HCT116 (cell line): ENCODE data around the gene SOX30. TPM values are rescaled to one million over a fixed set of nuclear protein-coding genes. Genes with fewer than 3 reads are reported as not detected.
A peak's percentile ranks its signal among the peaks of the same experiment; 100 is the strongest.

ENCODE experiments used
- ATAC-seq: fragments of 200-7000 bp; cut with Tn5 transposase; 2 replicates; pipeline ENCODE4 v1.9.1; 2020; ENCODE audit warnings: mild to moderate bottlenecking, moderate library complexity
- BruUV-seq: library from RNA; stranded (reverse); fragments of 400-500 nt; replicated peaks from 2 replicates; lab custom pipeline; 2021; lab: Mats Ljungman, UMichigan
- CTCF ChIA-PET: fragments of 300-600 bp; sonication (Branson Sonifier 250); formaldehyde crosslinking; loops from one replicate; lab custom pipeline; 2021; ENCODE audit warnings: antibody characterized with exemption; lab: Charles Lee
- POLR2A ChIA-PET: fragments of 300-600, 350-600 bp; sonication (Branson Sonifier 250); formaldehyde crosslinking; loops from one replicate; lab custom pipeline; 2021; ENCODE audit warnings: antibody characterized with exemption; lab: Charles Lee
- RAD21 ChIA-PET, 2 experiments: fragments of 300-600 bp; sonication (Branson Sonifier 250); formaldehyde crosslinking; loops; one replicate each; lab custom pipeline; 2023; ENCODE audit warnings: low total read pairs in 2 of 2; ENCODE audit not compliant: uncharacterized antibody in 2 of 2, unreplicated experiment in 2 of 2, low non-redundant PET in 1 of 2; lab: Charles Lee
- DNase-seq: peaks from one replicate; pipeline ENCODE4 v3.0.0-alpha.2; 2010; ENCODE audit warnings: low read depth, low spot score
- H2AFZ ChIP-seq: fragments of 200-600 bp; shearing (Covaris generic), sonication (generic); 2 replicates; pipeline ENCODE4 v1.6.1; 2017; ENCODE audit warnings: low read depth, mixed run types, mixed read lengths, antibody characterized with exemption, low read length; ENCODE audit not compliant: poor library complexity, severe bottlenecking
- H3K27ac ChIP-seq: 2 replicates; pipeline ENCODE4 v1.5.1; 2012; ENCODE audit warnings: low read depth, low read length
- H3K27me3 ChIP-seq: fragments of 200-600 bp; sonication (generic); 2 replicates; pipeline ENCODE4 v1.6.1; 2016; ENCODE audit warnings: mixed run types, low read length, mixed read lengths; ENCODE audit not compliant: insufficient read depth
- H3K36me3 ChIP-seq, 2 experiments: fragments of 200-500 bp in 1 of 2; fragments of 200-600 bp in 1 of 2; sonication (Bioruptor generic) in 1 of 2; sonication (generic) in 1 of 2; 2 replicates each; pipeline versions ENCODE4 v1.5.1 to v1.6.1; 2014 to 2016; ENCODE audit warnings: low read length in 2 of 2, inconsistent platforms in 1 of 2, mixed read lengths in 1 of 2, mixed run types in 1 of 2; ENCODE audit not compliant: insufficient read depth in 2 of 2, control insufficient read depth in 1 of 2
- H3K4me1 ChIP-seq, 2 experiments: fragments of 200-600 bp in 1 of 2; sonication (generic) in 1 of 2; 2 replicates each; pipeline versions ENCODE4 v1.5.1 to v1.6.1; 2012 to 2017; ENCODE audit warnings: low read length in 2 of 2, inconsistent platforms in 1 of 2, mild to moderate bottlenecking in 1 of 2, mixed read lengths in 1 of 2, mixed run types in 1 of 2, moderate library complexity in 1 of 2; ENCODE audit not compliant: insufficient read depth in 2 of 2, control insufficient read depth in 1 of 2
- H3K4me2 ChIP-seq: fragments of 200-600 bp; sonication (generic); 2 replicates; pipeline ENCODE4 v1.6.1; 2017; ENCODE audit warnings: mixed run types, low read length, mixed read lengths
- H3K4me3 ChIP-seq, 2 experiments: fragments of 200-600 bp in 1 of 2; sonication (generic) in 1 of 2; replicated peaks in 1 of 2; 2 replicates each; pipeline ENCODE4 v1.5.1; 2011 to 2016; ENCODE audit warnings: low read length in 2 of 2, control low read depth in 1 of 2, low read depth in 1 of 2, mild to moderate bottlenecking in 1 of 2, mixed read lengths in 1 of 2, mixed run types in 1 of 2
- H3K79me2 ChIP-seq: fragments of 200-600 bp; sonication (generic); 2 replicates; pipeline ENCODE4 v1.6.1; 2017; ENCODE audit warnings: mild to moderate bottlenecking, mixed run types, low read length, moderate library complexity, mixed read lengths; ENCODE audit not compliant: insufficient read depth
- H3K9ac ChIP-seq: fragments of 200-600 bp; sonication (generic); 2 replicates; pipeline ENCODE4 v1.6.1; 2016; ENCODE audit warnings: low read length, mixed read lengths
- H3K9me2 ChIP-seq: fragments of 200-600 bp; sonication (generic), shearing (Covaris generic); 2 replicates; pipeline ENCODE4 v1.6.1; 2017; ENCODE audit warnings: mixed run types, mild to moderate bottlenecking, moderate library complexity; ENCODE audit not compliant: insufficient read depth
- H3K9me3 ChIP-seq, 2 experiments: fragments of 200-500 bp in 1 of 2; fragments of 200-600 bp in 1 of 2; sonication (Bioruptor generic) in 1 of 2; sonication (generic) in 1 of 2; 2 replicates each; pipeline ENCODE4 v1.6.1; 2014 to 2017; ENCODE audit warnings: low read length in 2 of 2, mixed read lengths in 2 of 2, inconsistent platforms in 1 of 2, low read depth in 1 of 2, mild to moderate bottlenecking in 1 of 2, mixed run types in 1 of 2, moderate library complexity in 1 of 2; ENCODE audit not compliant: control insufficient read depth in 1 of 2, insufficient read depth in 1 of 2
- H4K20me1 ChIP-seq: fragments of 200-600 bp; sonication (generic), shearing (Covaris generic); 2 replicates; pipeline ENCODE4 v1.6.1; 2017; ENCODE audit warnings: mixed run types, mild to moderate bottlenecking, moderate library complexity; ENCODE audit not compliant: insufficient read depth
- CBX3 ChIP-seq: IDR thresholded peaks from 2 replicates; pipeline ENCODE4 v1.6.1; 2012; ENCODE audit warnings: low read depth
- FOSL1 ChIP-seq: IDR thresholded peaks from 2 replicates; pipeline ENCODE4 v1.6.1; 2012; ENCODE audit warnings: low read depth
- POLR2A ChIP-seq: IDR thresholded peaks from 2 replicates; pipeline ENCODE4 v1.7.0; 2011; ENCODE audit warnings: borderline replicate concordance; ENCODE audit not compliant: insufficient read depth, insufficient read length; ENCODE audit errors: extremely low read depth
- SIN3A ChIP-seq: IDR thresholded peaks from 2 replicates; pipeline ENCODE4 v1.6.1; 2012; ENCODE audit warnings: low read depth
- ZNF274 ChIP-seq: fragments of 200-500 bp; sonication (Bioruptor generic); IDR thresholded peaks from 2 replicates; pipeline ENCODE4 v1.6.1; 2014; ENCODE audit warnings: mild to moderate bottlenecking, low read depth, low read length, inconsistent platforms
- intact Hi-C: fragments of 100-400 bp; cut with micrococcal nuclease; formaldehyde crosslinking; loops from 2 replicates; pipeline ENCODE4 v1.10.0; 2022
- total RNA-seq: library from RNA; stranded (reverse); gene quantifications from one replicate; pipeline ENCODE4 v1.2.1, GENCODE V29; 2021; ENCODE audit not compliant: unreplicated experiment
- TF ChIP-seq, protein P1 (sequence below): IDR thresholded peaks from 2 replicates; pipeline ENCODE4 v1.6.1; 2012; ENCODE audit warnings: low read depth
- TF ChIP-seq, protein P2 (sequence below): IDR thresholded peaks from 2 replicates; pipeline ENCODE4 v1.6.1; 2012

SOX30 gene
- total RNA-seq, 1 experiment from 2014 or later: 0.27 TPM

DNA sequence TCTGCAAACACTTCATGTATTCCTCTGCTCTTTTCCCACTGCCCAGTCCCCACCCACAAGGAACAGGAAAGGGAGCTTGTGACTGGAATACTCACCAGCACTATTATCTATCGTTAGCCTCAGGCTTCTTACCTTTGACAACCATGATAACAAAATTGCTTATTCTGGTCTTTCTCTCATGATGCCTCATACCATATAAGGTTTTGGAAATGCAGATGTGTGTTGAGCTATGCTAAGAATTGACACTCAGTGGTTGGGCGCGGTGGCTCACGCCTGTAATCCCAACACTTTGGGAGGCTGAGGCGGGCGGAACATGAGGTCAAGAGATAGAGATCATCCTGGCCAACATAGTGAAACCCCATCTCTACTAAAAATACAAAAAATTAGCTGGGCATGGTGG, 25.4 kb downstream of the SOX30 start (continued):
- TF ChIP-seq POLR2A: no peak

DNA sequence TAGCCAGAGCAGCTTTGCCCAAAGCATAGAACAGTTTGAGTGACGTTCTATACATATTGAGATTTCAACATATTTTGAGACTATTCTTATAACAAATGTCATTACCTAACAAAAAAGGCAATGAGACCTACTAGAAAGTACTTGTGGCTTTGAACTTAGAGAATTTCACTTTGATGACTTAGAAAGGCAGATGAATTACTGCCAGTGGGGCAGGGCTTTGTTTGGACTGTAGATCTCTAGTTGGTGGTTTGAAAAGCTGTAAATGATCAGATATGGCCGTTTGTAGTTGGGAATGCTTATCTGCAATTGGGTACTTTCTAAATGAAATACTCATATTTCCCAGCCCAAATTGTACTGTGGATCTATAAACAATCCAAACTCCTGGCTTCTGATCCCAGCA, 28.1 kb downstream of the SOX30 start:
- no peaks in the 10 kb centered on the region for H3K9me3 ChIP-seq
- no peaks in the 10 kb centered on the region for H3K27me3 ChIP-seq
- H3K36me3 ChIP-seq: no peaks in the 10 kb centered on the region
- ATAC-seq (no peak), DNase-seq (no peak)
- ChIA-PET POLR2A (no interaction called here), RAD21 (no interaction called here), CTCF (no interaction called here)
- H3K4me2 ChIP-seq: no peak overlapping the region
- no peaks in the 10 kb centered on the region for H3K4me1 ChIP-seq
- H3K79me2 ChIP-seq: no peaks in the 10 kb centered on the region
- H4K20me1 ChIP-seq: no peaks in the 10 kb centered on the region
- H3K4me3 ChIP-seq: no peak overlapping the region
- H2AFZ ChIP-seq: peak overlapping the region; percentile 67
- intact Hi-C loops: no loop called here
- no TSS peak for BruUV-seq
- no peak overlapping the region for H3K9ac ChIP-seq
- H3K9me2 ChIP-seq: no peaks in the 10 kb centered on the region
- TF ChIP-seq SIN3A (no peak), ZNF274 (no peak), FOSL1 (no peak), CBX3 (no peak)
- TF ChIP-seq, protein P1, sequence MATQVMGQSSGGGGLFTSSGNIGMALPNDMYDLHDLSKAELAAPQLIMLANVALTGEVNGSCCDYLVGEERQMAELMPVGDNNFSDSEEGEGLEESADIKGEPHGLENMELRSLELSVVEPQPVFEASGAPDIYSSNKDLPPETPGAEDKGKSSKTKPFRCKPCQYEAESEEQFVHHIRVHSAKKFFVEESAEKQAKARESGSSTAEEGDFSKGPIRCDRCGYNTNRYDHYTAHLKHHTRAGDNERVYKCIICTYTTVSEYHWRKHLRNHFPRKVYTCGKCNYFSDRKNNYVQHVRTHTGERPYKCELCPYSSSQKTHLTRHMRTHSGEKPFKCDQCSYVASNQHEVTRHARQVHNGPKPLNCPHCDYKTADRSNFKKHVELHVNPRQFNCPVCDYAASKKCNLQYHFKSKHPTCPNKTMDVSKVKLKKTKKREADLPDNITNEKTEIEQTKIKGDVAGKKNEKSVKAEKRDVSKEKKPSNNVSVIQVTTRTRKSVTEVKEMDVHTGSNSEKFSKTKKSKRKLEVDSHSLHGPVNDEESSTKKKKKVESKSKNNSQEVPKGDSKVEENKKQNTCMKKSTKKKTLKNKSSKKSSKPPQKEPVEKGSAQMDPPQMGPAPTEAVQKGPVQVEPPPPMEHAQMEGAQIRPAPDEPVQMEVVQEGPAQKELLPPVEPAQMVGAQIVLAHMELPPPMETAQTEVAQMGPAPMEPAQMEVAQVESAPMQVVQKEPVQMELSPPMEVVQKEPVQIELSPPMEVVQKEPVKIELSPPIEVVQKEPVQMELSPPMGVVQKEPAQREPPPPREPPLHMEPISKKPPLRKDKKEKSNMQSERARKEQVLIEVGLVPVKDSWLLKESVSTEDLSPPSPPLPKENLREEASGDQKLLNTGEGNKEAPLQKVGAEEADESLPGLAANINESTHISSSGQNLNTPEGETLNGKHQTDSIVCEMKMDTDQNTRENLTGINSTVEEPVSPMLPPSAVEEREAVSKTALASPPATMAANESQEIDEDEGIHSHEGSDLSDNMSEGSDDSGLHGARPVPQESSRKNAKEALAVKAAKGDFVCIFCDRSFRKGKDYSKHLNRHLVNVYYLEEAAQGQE: no peak
- TF ChIP-seq, protein P2, sequence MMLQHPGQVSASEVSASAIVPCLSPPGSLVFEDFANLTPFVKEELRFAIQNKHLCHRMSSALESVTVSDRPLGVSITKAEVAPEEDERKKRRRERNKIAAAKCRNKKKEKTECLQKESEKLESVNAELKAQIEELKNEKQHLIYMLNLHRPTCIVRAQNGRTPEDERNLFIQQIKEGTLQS: no peak
- no peak overlapping the region for H3K27ac ChIP-seq
